ENCODE results near the gene EPHA8. TPM values are rescaled to one million over a fixed set of nuclear protein-coding genes. Genes with fewer than 3 reads are reported as not detected.

EPHA8 gene
- total and polyA plus RNA-seq, 4 donors = 1.8 to 17.1 (median 9.0) TPM

- Histone ChIP-seq H3K9me3 (ENCODE audit: control insufficient read depth, insufficient read depth, low read length) (no peaks in the 10 kb centered on the region), H3K4me3 (ENCODE audit: low read depth, low read length) (no peak overlapping the region), H3K4me1 (ENCODE audit: control insufficient read depth, insufficient read depth, low read length) (peaks cover 13% of the 10 kb centered on the region), H3K27ac (ENCODE audit: low read depth, low read length) (no peak overlapping the region), H3K27me3 (ENCODE audit: control insufficient read depth, insufficient read depth, low read length) (peaks cover 10% of the 10 kb centered on the region), H3K36me3 (ENCODE audit: control insufficient read depth, insufficient read depth, low read length) (no peaks in the 10 kb centered on the region)
- WGBS (ENCODE audit: insufficient coverage) = 42% methylated on average over 13 of the region's 13 CpGs
- no peak for DNase-seq (ENCODE audit: low read depth in 4 of 6, low spot score in 6 of 6)
These were observed 18.1 kb upstream of the EPHA8 start for GRCh38 chr1:22545141-22545540.

DNA sequence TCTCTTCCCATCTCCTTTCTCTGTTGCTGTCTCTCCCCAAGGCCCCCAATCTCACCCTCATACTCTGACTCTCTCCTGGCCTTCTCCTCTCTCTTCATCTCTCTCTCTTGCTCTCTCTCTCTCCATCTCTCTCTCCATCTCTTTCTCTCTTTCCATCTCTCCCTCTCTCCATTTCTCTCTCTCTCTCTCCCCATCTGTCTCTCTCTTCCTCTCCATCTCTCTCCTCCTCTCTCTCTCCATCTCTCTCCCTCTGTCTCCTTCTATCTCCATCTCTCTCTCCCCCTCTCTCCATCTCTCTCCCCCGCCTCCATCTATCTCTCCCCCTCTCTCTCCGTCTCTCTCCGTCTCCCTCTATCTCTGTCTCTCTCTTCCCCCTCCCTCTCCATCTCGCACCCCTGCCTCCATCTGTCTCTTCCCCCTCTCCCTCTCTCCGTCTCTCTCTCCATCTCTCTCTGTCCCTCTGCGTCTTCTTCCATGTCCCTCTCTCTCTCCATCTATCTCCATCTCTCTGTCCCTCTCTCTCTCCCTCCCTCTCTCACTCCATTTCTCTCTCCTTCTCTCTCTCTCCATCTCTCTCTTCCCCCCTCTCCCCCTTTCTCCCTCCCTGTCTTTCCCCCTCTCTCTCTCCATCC, 16.0 kb upstream of the EPHA8 start:
- no peak for DNase-seq (ENCODE audit: low read depth in 4 of 6, low spot score in 6 of 6)
- H3K27me3 ChIP-seq (ENCODE audit: control insufficient read depth, insufficient read depth, low read length) = peaks cover 10% of the 10 kb centered on the region
- no peaks in the 10 kb centered on the region for H3K9me3 ChIP-seq (ENCODE audit: control insufficient read depth, insufficient read depth, low read length)
- H3K27ac ChIP-seq (ENCODE audit: low read depth, low read length) = no peak overlapping the region
- H3K4me3 ChIP-seq (ENCODE audit: low read depth, low read length) = no peak overlapping the region
- H3K36me3 ChIP-seq (ENCODE audit: control insufficient read depth, insufficient read depth, low read length) = no peaks in the 10 kb centered on the region
- 87% methylated on average over 6 of the region's 6 CpGs for WGBS (ENCODE audit: insufficient coverage)
- H3K4me1 ChIP-seq (ENCODE audit: control insufficient read depth, insufficient read depth, low read length) = peaks cover 13% of the 10 kb centered on the region

- Histone ChIP-seq H3K27me3 (ENCODE audit: control insufficient read depth, insufficient read depth, low read length) (peaks cover 10% of the 10 kb centered on the region), H3K9me3 (ENCODE audit: control insufficient read depth, insufficient read depth, low read length) (no peaks in the 10 kb centered on the region), H3K27ac (ENCODE audit: low read depth, low read length) (no peak overlapping the region), H3K36me3 (ENCODE audit: control insufficient read depth, insufficient read depth, low read length) (no peaks in the 10 kb centered on the region), H3K4me3 (ENCODE audit: low read depth, low read length) (no peak overlapping the region), H3K4me1 (ENCODE audit: control insufficient read depth, insufficient read depth, low read length) (peaks cover 13% of the 10 kb centered on the region)
- WGBS (ENCODE audit: insufficient coverage) = 10% methylated on average over 9 of the region's 12 CpGs
- DNase-seq (ENCODE audit: low read depth in 4 of 6, low spot score in 6 of 6) = peak in 2 of 6 donors; percentile 53 to 83
These were observed 15.3 kb upstream of the EPHA8 start for GRCh38 chr1:22547818-22548462.

GRCh38 chr1:22550021-22550420, 13.3 kb upstream of the EPHA8 start:
- H3K27ac ChIP-seq (ENCODE audit: low read depth, low read length) = no peak overlapping the region
- H3K36me3 ChIP-seq (ENCODE audit: control insufficient read depth, insufficient read depth, low read length) = no peaks in the 10 kb centered on the region
- no peak overlapping the region for H3K4me3 ChIP-seq (ENCODE audit: low read depth, low read length)
- DNase-seq (ENCODE audit: low read depth in 4 of 6, low spot score in 6 of 6) = no peak
- no peaks in the 10 kb centered on the region for H3K9me3 ChIP-seq (ENCODE audit: control insufficient read depth, insufficient read depth, low read length)
- 88% methylated on average over 11 of the region's 11 CpGs for WGBS (ENCODE audit: insufficient coverage)
- peaks cover 10% of the 10 kb centered on the region for H3K27me3 ChIP-seq (ENCODE audit: control insufficient read depth, insufficient read depth, low read length)
- H3K4me1 ChIP-seq (ENCODE audit: control insufficient read depth, insufficient read depth, low read length) = peaks cover 16% of the 10 kb centered on the region

DNA sequence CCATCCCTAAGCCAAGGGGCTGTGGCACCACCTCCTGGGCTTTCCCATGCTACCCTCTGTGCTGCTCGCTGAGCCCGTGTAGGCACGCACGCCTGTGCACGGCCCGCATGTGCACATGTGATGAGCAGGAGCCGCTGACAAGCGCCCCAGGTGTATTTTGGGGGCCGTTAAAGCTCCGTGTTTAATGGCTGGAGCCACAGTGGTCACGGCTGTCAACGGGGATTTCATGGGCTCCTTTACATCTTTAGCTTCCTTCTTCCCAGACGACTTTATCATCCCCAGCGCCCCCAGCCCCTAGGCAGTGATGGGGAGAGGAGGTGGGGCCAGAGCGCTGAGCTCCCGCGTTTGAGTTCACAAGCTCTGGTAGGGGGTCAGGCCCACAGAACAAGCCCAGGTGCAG, 11.7 kb upstream of the EPHA8 start:
- Histone ChIP-seq H3K27me3 (ENCODE audit: control insufficient read depth, insufficient read depth, low read length) (peaks cover 11% of the 10 kb centered on the region), H3K4me3 (ENCODE audit: low read depth, low read length) (no peak overlapping the region), H3K9me3 (ENCODE audit: control insufficient read depth, insufficient read depth, low read length) (no peaks in the 10 kb centered on the region), H3K4me1 (ENCODE audit: control insufficient read depth, insufficient read depth, low read length) (peaks cover 25% of the 10 kb centered on the region), H3K27ac (ENCODE audit: low read depth, low read length) (no peak overlapping the region), H3K36me3 (ENCODE audit: control insufficient read depth, insufficient read depth, low read length) (no peaks in the 10 kb centered on the region)
- WGBS (ENCODE audit: insufficient coverage) = 68% methylated on average over 10 of the region's 17 CpGs
- no peak for DNase-seq (ENCODE audit: low read depth in 4 of 6, low spot score in 6 of 6)

- no peaks in the 10 kb centered on the region for H3K9me3 ChIP-seq (ENCODE audit: control insufficient read depth, insufficient read depth, low read length)
- no peak overlapping the region for H3K4me3 ChIP-seq (ENCODE audit: low read depth, low read length)
- 44% methylated on average over 2 of the region's 5 CpGs for WGBS (ENCODE audit: insufficient coverage)
- no peak for DNase-seq (ENCODE audit: low read depth in 4 of 6, low spot score in 6 of 6)
- no peaks in the 10 kb centered on the region for H3K36me3 ChIP-seq (ENCODE audit: control insufficient read depth, insufficient read depth, low read length)
- peaks cover 11% of the 10 kb centered on the region for H3K27me3 ChIP-seq (ENCODE audit: control insufficient read depth, insufficient read depth, low read length)
- peaks cover 29% of the 10 kb centered on the region for H3K4me1 ChIP-seq (ENCODE audit: control insufficient read depth, insufficient read depth, low read length)
- no peak overlapping the region for H3K27ac ChIP-seq (ENCODE audit: low read depth, low read length)
These were observed 11.3 kb upstream of the EPHA8 start for GRCh38 chr1:22552021-22552420.

- no peak for DNase-seq (ENCODE audit: low read depth in 4 of 6, low spot score in 6 of 6)
- Histone ChIP-seq H3K4me3 (ENCODE audit: low read depth, low read length) (no peak overlapping the region), H3K9me3 (ENCODE audit: control insufficient read depth, insufficient read depth, low read length) (no peaks in the 10 kb centered on the region), H3K27ac (ENCODE audit: low read depth, low read length) (no peak overlapping the region), H3K27me3 (ENCODE audit: control insufficient read depth, insufficient read depth, low read length) (peaks cover 8% of the 10 kb centered on the region), H3K36me3 (ENCODE audit: control insufficient read depth, insufficient read depth, low read length) (no peaks in the 10 kb centered on the region), H3K4me1 (ENCODE audit: control insufficient read depth, insufficient read depth, low read length) (peaks cover 25% of the 10 kb centered on the region)
- 66% methylated on average over 18 of the region's 18 CpGs for WGBS (ENCODE audit: insufficient coverage)
These were observed 10.0 kb upstream of the EPHA8 start for GRCh38 chr1:22553104-22553880.

DNA sequence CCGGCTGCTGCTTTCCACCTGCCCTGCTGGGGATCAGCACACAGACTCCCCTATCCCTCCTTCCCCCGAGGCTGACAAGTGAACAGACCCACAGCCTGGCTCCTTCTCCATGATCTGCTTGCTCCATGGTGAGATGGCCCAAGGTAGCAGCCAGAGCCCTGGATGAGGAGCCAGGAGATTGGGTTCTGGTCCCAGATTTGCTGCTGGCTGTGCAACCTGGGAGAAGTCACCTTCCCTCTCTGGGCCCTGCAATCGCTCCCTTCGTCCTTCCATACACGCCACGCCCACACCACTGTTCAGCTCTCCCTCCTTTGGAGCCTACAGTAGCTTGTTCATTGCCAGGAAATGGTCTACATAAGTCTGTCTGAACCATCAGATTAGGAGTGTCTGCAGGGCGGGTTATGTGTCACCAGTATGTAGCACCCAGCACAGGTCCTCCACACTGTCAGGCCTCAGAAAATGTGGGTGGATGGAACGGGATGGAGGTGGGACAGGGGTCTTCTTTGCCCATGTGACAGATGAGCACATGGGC, 9.2 kb upstream of the EPHA8 start:
- WGBS (ENCODE audit: insufficient coverage) = 90% methylated on average over 8 of the region's 8 CpGs
- H3K4me3 ChIP-seq (ENCODE audit: low read depth, low read length) = no peak overlapping the region
- peaks cover 22% of the 10 kb centered on the region for H3K4me1 ChIP-seq (ENCODE audit: control insufficient read depth, insufficient read depth, low read length)
- no peaks in the 10 kb centered on the region for H3K36me3 ChIP-seq (ENCODE audit: control insufficient read depth, insufficient read depth, low read length)
- no peaks in the 10 kb centered on the region for H3K9me3 ChIP-seq (ENCODE audit: control insufficient read depth, insufficient read depth, low read length)
- H3K27me3 ChIP-seq (ENCODE audit: control insufficient read depth, insufficient read depth, low read length) = peaks cover 7% of the 10 kb centered on the region
- no peak for DNase-seq (ENCODE audit: low read depth in 4 of 6, low spot score in 6 of 6)
- H3K27ac ChIP-seq (ENCODE audit: low read depth, low read length) = no peak overlapping the region

GRCh38 chr1:22555371-22555656, 8.0 kb upstream of the EPHA8 start:
- Histone ChIP-seq H3K27ac (ENCODE audit: low read depth, low read length) (no peak overlapping the region), H3K4me3 (ENCODE audit: low read depth, low read length) (no peak overlapping the region), H3K4me1 (ENCODE audit: control insufficient read depth, insufficient read depth, low read length) (peaks cover 22% of the 10 kb centered on the region), H3K9me3 (ENCODE audit: control insufficient read depth, insufficient read depth, low read length) (no peaks in the 10 kb centered on the region), H3K36me3 (ENCODE audit: control insufficient read depth, insufficient read depth, low read length) (no peaks in the 10 kb centered on the region), H3K27me3 (ENCODE audit: control insufficient read depth, insufficient read depth, low read length) (peaks cover 12% of the 10 kb centered on the region)
- WGBS (ENCODE audit: insufficient coverage) = 75% methylated on average over 3 of the region's 3 CpGs
- no peak for DNase-seq (ENCODE audit: low read depth in 4 of 6, low spot score in 6 of 6)
